ENCODE data around the gene GRM5.

The GRM5 gene

DNA sequence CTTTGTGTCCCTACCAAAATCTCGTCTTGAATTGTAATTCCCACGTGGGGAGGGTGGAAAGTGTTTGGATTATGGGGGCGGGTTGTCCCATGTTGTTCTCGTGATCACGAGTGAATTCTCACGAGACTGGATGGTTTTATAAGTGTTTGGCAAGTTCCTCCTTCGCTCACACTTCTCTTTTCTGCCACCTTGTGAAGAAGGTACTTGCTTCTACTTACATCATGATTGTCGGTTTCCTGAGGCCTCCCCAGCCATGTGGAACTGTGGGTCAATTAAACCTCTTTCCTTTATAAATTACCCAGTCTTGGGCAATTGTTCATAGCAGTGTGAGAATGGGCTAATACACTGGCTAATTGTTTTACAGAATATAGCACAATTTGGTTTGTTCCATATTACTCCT is 326.3 kb downstream of the GRM5 start:
- in situ Hi-C loops (cut with MboI; ENCODE audit: low sequenced_read_pairs): no loop called here

DNA sequence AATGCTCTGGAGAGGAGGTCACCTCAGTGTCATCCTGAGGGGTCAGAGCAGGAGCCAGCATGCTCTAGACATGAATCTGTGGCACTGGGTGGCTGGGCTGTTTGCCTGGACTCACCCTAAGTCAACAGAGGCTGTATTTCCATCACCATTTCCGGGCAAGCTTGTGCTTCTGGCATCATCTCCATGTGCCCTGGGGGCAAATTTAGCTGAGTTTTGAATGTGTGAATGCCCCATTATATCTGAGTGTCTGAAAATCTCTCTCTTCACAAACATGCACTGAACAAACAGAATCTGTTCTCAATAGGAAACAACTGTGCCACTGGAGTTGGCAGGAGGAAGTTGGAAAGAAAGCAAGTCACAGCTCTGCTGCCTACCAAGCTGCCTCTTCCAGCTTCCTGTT is 356.2 kb downstream of the GRM5 start:
- in situ Hi-C loops (cut with MboI; ENCODE audit: low sequenced_read_pairs): no loop called here

DNA sequence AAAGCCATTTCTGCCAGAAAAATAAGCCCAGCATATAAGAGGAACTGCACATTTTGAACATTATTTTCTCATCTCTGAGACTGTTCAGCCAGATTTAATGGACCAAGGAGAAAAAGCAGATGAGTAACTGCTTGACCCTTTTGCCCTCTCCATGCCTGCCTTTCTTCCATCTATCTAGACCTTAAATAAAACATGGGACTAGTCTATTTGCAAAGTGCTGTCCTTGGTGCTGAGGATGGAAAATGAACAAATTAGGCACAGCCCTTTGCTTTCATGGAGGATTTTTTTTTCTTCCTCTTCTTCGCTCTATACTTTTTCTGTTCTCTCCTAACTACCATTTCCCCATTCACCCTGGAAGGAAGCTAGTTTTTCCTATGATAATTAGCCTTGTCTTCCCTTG is 361.3 kb downstream of the GRM5 start:
- in situ Hi-C loops (cut with MboI; ENCODE audit: low sequenced_read_pairs): no loop called here

DNA sequence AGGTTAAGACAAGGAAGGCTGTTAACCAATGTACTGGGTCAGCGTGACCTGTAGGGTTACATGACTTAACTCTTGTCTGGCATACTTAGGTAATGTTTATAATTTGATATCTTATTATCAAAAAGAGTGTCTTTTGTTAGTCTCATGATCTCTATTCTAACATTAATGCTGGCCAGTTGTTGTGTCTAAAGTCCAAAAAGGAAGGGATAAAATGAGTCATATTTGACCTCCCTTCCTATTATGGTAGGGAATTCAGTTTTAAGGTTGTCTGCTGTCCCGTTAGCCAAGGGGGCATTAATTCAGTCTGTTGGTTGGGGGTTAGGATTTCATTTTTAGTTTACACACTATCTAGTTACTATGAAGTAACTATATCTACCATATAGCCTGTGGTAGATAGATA is 364.0 kb downstream of the GRM5 start:
- in situ Hi-C loops (cut with MboI; ENCODE audit: low sequenced_read_pairs): no loop called here

DNA sequence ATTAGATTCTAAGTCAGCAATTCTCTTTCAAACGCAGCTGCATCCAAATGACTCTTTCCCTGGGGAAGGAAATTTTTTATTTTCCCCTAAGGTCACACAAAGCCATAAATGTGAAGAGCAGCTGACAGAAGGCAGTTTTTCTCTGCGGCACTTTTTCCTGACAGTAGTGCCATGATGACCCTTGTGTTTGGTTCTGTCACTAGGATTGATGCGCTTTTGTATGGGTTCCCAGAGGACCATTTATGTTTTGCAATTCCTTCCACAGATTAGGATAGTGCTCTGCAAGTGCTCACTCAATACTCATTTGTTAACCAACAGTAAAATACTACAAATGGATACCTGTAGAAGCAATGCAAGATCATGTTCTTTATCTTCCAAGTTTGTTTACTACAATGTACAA is 368.6 kb downstream of the GRM5 start:
- in situ Hi-C loops (cut with MboI; ENCODE audit: low sequenced_read_pairs): no loop called here

- in situ Hi-C loops (cut with MboI; ENCODE audit: low sequenced_read_pairs): no loop called here
These were observed 369.9 kb downstream of the GRM5 start for GRCh38 chr11:88695689-88696414.

DNA sequence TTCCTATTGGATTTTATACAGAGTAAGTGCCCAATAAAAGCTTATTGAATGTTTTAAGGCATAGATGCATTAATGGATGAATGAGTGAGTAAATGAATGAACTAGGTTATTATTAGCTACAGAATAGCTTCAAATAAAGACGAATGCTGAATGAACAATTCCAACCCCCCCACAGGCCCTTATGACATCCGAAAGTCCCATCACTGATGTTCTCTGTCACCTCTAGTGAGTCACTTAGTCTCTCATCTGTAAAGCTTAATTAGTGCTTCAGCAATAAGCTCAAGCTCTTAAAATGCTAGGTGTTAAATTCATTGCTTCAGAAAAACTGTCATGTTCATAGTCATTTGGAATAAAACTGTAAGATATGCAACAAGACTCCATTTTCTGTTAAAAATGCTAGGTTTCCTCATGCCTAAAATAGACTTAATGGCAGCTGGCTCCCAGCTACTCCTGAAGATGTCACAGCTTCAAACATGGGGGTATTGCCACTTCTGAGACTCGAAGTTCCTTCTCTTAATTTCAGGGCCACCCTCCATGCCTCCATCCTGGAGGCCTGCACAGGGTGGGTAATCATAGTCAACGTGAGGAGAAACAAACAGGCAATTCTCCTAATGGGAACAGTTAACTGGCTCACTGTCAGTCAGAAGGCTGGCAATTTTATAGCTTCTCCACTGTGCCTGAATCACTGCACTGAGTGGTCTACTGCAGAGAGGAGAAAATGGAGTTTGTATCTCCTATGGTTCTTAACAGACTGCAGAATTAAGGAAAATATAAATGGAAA is 373.3 kb downstream of the GRM5 start:
- in situ Hi-C loops (cut with MboI; ENCODE audit: low sequenced_read_pairs): no loop called here

DNA sequence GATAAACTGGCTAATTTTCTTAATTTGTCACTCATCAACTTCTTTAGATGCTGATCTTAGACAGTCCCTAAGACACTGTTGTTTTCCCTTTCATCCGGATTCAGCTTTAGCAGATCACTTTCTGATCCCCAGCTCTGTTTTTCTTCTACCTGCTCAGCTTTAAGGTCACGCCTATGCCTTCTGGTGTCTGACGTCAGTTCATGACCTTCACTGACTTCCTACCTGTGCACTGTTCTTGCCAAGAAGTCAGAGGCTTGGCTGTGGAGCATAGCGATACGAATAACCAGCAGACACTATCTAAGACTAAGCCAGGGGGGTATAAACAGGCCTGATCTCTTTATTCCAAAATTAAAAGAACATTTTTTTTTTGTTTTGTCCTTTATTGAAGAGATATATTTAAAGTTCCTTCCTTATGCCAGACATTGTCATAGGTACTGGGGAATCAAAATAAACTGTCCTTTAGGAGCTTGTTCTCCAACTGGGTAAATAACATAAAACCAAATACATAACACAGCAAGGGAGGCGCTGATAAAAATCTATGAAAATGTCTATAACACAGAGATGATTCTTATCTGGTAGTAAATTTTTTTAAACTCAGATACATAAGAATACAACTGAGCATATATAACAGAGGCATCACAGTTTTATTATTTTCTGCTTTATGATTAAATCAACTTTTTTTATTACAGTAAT is 376.1 kb downstream of the GRM5 start:
- in situ Hi-C loops (cut with MboI; ENCODE audit: low sequenced_read_pairs): no loop called here

DNA sequence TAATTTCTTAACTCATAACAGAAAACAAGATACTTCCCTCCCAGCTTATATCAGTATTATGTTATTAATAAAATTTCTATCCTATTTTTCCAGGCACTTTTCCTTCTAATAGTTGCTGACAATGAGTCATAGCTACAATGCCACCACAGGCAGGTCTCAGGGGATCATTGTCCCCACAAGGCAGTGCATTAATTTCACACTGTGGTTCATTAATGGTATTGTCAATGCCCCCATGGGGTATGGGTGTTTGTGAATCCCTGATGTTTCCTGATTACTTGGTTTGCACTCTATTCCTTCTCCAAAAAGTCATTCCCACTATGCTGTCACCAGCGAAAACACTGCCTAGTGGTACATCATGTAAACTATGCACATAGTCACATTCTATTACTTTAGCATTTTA is 382.8 kb downstream of the GRM5 start:
- in situ Hi-C loops (cut with MboI; ENCODE audit: low sequenced_read_pairs): no loop called here

GRCh38 chr11:88680806-88681205 is 385.0 kb downstream of the GRM5 start:
- in situ Hi-C loops (cut with MboI; ENCODE audit: low sequenced_read_pairs): no loop called here

DNA sequence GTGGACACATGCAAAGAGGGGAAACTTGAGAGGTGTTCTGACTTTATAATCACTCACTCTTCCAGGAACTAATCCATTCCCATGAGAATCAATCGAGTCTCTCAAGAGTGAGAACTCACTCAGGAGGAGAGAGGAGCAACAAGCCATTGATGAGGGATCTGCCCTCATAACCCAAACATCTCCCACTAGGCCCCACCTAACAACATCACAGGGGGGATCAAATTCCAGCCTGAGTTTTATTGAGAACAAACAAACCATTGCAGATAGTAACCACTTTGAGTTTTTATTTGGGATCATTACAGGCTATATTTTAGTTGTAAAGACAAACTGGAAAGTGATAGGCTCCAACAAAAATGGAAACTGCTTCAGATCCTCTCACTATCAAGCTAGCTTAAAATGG is 399.4 kb downstream of the GRM5 start:
- in situ Hi-C loops (cut with MboI; ENCODE audit: low sequenced_read_pairs): no loop called here

DNA sequence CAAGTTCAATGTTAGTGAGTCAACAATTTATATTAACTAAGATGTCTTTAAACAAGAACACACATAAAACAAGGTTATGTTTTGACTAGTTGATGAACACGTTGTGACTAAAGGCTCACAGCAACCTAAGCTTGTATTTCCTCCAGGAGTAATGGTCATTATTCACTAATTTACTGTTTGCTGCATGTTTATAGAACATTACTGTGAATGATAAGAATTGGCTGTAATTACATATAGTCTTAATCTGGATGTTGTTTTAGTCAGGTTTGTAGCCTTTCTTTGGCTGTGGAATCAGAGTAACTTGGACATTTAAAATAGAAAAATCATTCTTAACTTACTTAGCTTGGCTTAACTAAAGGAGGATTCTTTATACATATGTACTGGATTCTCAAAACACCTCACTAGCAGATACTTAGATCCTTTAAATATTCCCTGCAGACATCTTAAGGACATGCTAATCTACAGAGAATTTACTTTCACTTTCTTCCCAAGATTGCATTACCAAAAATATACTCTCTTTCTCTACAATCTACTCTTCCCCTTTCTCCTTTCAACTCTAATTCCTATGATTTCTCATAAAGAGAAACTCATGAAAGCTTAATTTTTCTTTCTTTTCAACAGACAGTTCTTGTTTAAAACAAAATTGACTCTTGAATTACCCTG is 408.6 kb downstream of the GRM5 start:
- in situ Hi-C loops (cut with MboI; ENCODE audit: low sequenced_read_pairs): no loop called here

DNA sequence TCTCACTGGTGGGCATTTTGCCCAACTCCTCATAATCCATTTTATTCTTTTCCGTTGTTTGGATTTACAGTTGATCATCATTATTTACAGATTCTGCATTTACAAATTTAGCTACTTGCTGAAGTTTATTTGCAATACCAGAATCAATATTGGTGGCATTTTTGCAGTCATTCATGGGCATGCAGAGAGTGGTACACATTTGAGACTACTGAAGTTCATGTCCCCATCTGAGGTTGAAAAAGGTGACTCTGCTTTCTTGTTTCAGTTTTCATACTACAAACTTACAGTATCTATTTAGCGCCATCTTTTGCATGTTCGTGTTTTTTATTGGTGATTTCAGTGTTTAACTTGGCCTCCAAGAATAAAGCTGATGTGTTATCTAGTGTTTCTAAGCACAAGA is 409.5 kb downstream of the GRM5 start:
- in situ Hi-C loops (cut with MboI; ENCODE audit: low sequenced_read_pairs): no loop called here

DNA sequence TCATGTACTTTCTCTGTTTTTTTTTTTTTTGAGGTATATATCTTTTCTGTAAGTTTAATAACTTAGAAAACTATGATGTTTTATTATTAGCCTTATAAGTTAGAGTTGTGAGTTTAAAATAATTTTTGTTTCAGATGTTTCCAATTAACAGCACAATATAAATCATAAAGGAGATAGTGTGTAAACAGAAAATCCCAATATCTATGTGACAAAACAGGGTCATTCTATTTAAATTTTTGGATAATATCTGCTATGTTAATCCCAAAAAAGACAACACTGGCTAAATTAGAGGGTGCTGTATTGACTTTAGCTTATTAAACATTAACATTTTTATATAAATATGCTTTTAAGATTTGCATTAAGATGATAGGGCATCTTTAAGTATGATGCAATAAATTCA is 410.1 kb downstream of the GRM5 start:
- in situ Hi-C loops (cut with MboI; ENCODE audit: low sequenced_read_pairs): no loop called here

- in situ Hi-C loops (cut with MboI; ENCODE audit: low sequenced_read_pairs): no loop called here
These were observed 410.6 kb downstream of the GRM5 start for GRCh38 chr11:88655196-88655595.

DNA sequence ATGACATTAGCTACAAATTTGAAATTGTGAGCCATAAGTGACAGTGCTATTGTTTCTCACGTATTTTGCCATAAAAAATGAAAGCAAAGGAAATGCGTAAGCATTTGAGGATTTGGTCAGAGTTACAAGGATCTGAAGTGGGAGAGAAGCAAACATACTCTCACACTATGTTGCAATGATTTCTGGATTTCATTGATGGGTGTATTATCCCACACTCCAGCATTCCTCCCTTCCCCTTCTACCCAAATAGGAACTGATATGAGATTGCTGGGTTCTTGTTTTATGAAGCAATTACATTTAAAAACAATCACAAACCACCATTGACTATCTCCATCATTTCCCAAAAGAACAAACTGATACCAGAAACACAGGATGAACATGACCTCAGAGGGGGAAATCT is 414.2 kb downstream of the GRM5 start:
- in situ Hi-C loops (cut with MboI; ENCODE audit: low sequenced_read_pairs): no loop called here

- in situ Hi-C loops (cut with MboI; ENCODE audit: low sequenced_read_pairs): no loop called here
These were observed 421.1 kb downstream of the GRM5 start for GRCh38 chr11:88644724-88645123.

DNA sequence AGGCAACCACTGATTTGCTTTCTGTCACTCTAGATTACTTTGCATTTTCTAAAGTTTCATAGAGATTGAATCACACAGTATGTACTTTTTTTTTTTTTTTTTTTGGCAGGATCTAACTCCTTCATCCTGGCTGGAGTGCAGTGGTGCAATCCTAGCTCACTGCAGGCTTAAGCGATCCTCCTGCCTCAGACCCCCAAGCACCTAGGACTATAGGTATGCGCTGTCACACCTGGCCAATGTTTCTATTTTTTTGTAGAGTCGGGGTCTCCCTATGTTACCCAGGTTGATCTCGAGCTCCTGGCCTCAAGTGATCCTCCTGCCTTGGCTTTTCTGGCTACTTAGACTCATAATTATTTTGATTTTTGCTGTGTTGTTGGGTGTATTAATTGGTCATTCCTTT is 433.6 kb downstream of the GRM5 start:
- in situ Hi-C loops (cut with MboI; ENCODE audit: low sequenced_read_pairs): no loop called here

GRCh38 chr11:88631497-88631896 is 434.3 kb downstream of the GRM5 start:
- in situ Hi-C loops (cut with MboI; ENCODE audit: low sequenced_read_pairs): no loop called here

DNA sequence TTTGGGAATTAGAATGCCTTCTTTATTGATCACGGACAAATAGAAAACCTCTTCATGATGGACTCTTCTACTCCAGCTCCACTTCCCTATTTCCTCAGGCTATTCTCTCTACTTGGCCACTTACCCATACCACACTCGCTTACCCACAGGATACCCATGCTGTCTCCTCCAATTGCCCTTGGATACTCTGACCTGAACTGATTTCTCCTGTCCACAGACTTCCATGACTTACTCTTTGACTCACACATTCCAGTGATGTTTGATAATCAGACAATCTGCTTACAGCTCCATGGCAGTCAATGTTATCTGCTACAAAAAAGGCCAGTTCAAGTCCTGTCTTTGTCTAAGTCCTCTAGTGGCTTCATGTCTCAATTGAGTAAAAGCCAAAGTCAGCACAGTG is 436.3 kb downstream of the GRM5 start:
- in situ Hi-C loops (cut with MboI; ENCODE audit: low sequenced_read_pairs): no loop called here

DNA sequence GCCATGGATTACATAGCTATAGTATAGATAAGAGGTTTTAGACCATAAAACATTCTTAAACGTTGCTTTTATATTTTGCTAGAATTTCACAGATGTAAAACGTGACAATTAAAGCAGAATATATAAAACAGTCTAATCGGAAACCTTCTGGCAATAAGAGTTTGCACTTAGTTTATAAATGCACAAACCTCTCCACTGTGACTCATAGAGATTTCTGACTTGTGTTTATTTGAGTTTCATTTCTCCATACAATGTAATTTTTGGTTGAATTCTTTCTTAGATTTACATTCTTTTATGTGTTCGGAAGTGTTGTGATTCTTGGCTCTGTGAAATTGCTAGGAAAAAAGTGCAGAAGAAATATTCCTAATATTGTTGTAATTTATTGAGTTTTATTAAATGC is 439.6 kb downstream of the GRM5 start:
- in situ Hi-C loops (cut with MboI; ENCODE audit: low sequenced_read_pairs): no loop called here

- in situ Hi-C loops (cut with MboI; ENCODE audit: low sequenced_read_pairs): no loop called here
These were observed 442.3 kb downstream of the GRM5 start for GRCh38 chr11:88623531-88623930.
